Endothelial cell of umbilical vein (primary cell): ENCODE results near the gene SCPEP1. TPM values are rescaled to one million over a fixed set of nuclear protein-coding genes. Genes with fewer than 3 reads are reported as not detected.
A peak's percentile ranks its signal among the peaks of the same experiment; 100 is the strongest.

Experiments
- BruUV-seq: library from RNA; stranded (reverse); fragments of 400-500 nt; replicated peaks from 2 replicates; lab custom pipeline; 2021; lab: Mats Ljungman, UMichigan
- CTCF ChIA-PET: fragments of 300-600, 350-600 bp; sonication (Branson Sonifier 250); formaldehyde crosslinking; loops from one replicate; lab custom pipeline; 2021; ENCODE audit warnings: antibody characterized with exemption, inconsistent platforms; lab: Charles Lee
- POLR2A ChIA-PET: fragments of 300-600, 350-600 bp; sonication (Branson Sonifier 250); formaldehyde crosslinking; loops from one replicate; lab custom pipeline; 2021; ENCODE audit warnings: antibody characterized with exemption, inconsistent platforms; lab: Charles Lee
- DNase-seq: peaks from one replicate; pipeline ENCODE4 v3.0.0-alpha.2; 2011; ENCODE audit warnings: low read depth, low spot score
- FAIRE-seq: peaks from 2 replicates; lab custom pipeline; 2011; peaks lifted over from hg19 to GRCh38; lab: Jason Lieb, UNC
- H2AFZ ChIP-seq: 2 replicates; pipeline ENCODE4 v1.6.0; 2012; ENCODE audit warnings: low read depth, low read length, control low read depth, inconsistent platforms
- H3K27ac ChIP-seq: 2 replicates; pipeline ENCODE4 v1.5.1; 2011; ENCODE audit warnings: low read depth, mild to moderate bottlenecking, control low read depth, low read length, moderate library complexity; ENCODE audit not compliant: insufficient read depth
- H3K27me3 ChIP-seq, 2 experiments: 2 replicates each; pipeline versions ENCODE4 v1.6.0 to v1.6.1; 2011; ENCODE audit warnings: low read length in 2 of 2, mixed read lengths in 1 of 2; ENCODE audit not compliant: control insufficient read depth in 2 of 2, insufficient read depth in 2 of 2
- H3K36me3 ChIP-seq, 2 experiments: 2 replicates in 1 of 2; 3 replicates in 1 of 2; pipeline ENCODE4 v1.5.1; 2011; ENCODE audit warnings: low read length in 2 of 2, mild to moderate bottlenecking in 1 of 2, moderate library complexity in 1 of 2; ENCODE audit not compliant: control insufficient read depth in 2 of 2, insufficient read depth in 2 of 2; ENCODE audit errors: extremely low read depth in 1 of 2
- H3K4me1 ChIP-seq: 3 replicates; pipeline ENCODE4 v1.5.1; 2011; ENCODE audit warnings: mild to moderate bottlenecking, low read length; ENCODE audit not compliant: control insufficient read depth, insufficient read depth; ENCODE audit errors: extremely low read depth
- H3K4me2 ChIP-seq: 2 replicates; pipeline ENCODE4 v1.6.1; 2011; ENCODE audit warnings: low read length, control low read depth, mixed read lengths; ENCODE audit not compliant: insufficient read depth
- H3K4me3 ChIP-seq, 3 experiments: fragments of 200-600 bp in 1 of 3; sonication (generic), shearing (Covaris generic) in 1 of 3; replicated peaks in 1 of 3; 2 replicates each; pipeline ENCODE4 v1.5.1; 2011 to 2016; ENCODE audit warnings: control low read depth in 3 of 3, low read length in 3 of 3, mild to moderate bottlenecking in 2 of 3, inconsistent platforms in 1 of 3, low read depth in 1 of 3, moderate library complexity in 1 of 3; ENCODE audit not compliant: insufficient read depth in 1 of 3
- H3K79me2 ChIP-seq: 2 replicates; pipeline ENCODE4 v1.6.0; 2012; ENCODE audit warnings: low read length, inconsistent platforms; ENCODE audit not compliant: control insufficient read depth, insufficient read depth
- H3K9ac ChIP-seq: replicated peaks from 2 replicates; pipeline ENCODE3; 2011; ENCODE audit warnings: low read length, control low read depth; ENCODE audit not compliant: insufficient read depth; ENCODE audit errors: extremely low read depth
- H3K9me1 ChIP-seq: replicated peaks from 3 replicates; pipeline ENCODE4 v1.6.0; 2011; ENCODE audit warnings: mild to moderate bottlenecking, low read length; ENCODE audit not compliant: control insufficient read depth, insufficient read depth; ENCODE audit errors: extremely low read depth
- H3K9me3 ChIP-seq: replicated peaks from 2 replicates; pipeline ENCODE4 v1.5.1; 2012; ENCODE audit warnings: low read length, inconsistent platforms; ENCODE audit not compliant: control insufficient read depth, insufficient read depth
- H4K20me1 ChIP-seq: replicated peaks from 2 replicates; pipeline ENCODE3; 2011; ENCODE audit warnings: mild to moderate bottlenecking, low read length; ENCODE audit not compliant: control insufficient read depth, insufficient read depth; ENCODE audit errors: extremely low read depth
- CTCF ChIP-seq, 2 donors: IDR thresholded peaks; 1 replicate in 1 of 2; 2 replicates in 1 of 2; pipeline ENCODE4 v1.5.1; 2011; ENCODE audit warnings: low read length in 2 of 2, mild to moderate bottlenecking in 2 of 2, moderate library complexity in 2 of 2, control low read depth in 1 of 2, inconsistent platforms in 1 of 2, low read depth in 1 of 2; ENCODE audit not compliant: insufficient read depth in 1 of 2; ENCODE audit errors: extremely low read depth in 1 of 2
- EZH2 ChIP-seq: IDR thresholded peaks from 2 replicates; pipeline ENCODE4 v1.6.1; 2012; ENCODE audit warnings: borderline replicate concordance, low read depth, mild to moderate bottlenecking, moderate library complexity, low read length, inconsistent platforms; ENCODE audit not compliant: severe bottlenecking
- FOS ChIP-seq: IDR thresholded peaks from 2 replicates; pipeline ENCODE4 v1.6.1; 2011; ENCODE audit warnings: mild to moderate bottlenecking, low read length, moderate library complexity, borderline replicate concordance; ENCODE audit not compliant: insufficient read depth
- GATA2 ChIP-seq: IDR thresholded peaks from 2 replicates; pipeline ENCODE4 v1.7.0; 2011; ENCODE audit warnings: low read depth, mild to moderate bottlenecking, moderate library complexity, mixed read lengths, low read length; ENCODE audit not compliant: insufficient read length, insufficient read depth
- JUN ChIP-seq: IDR thresholded peaks from 2 replicates; pipeline ENCODE4 v1.6.1; 2011; ENCODE audit warnings: borderline replicate concordance, low read depth; ENCODE audit not compliant: insufficient read length, insufficient read depth
- MAX ChIP-seq: IDR thresholded peaks from 2 replicates; pipeline ENCODE4 v1.6.1; 2011; ENCODE audit not compliant: insufficient read depth, insufficient read length
- MYC ChIP-seq: IDR thresholded peaks from one replicate; pipeline ENCODE4 v1.6.1; 2011; ENCODE audit warnings: mild to moderate bottlenecking, low read depth, low read length
- POLR2A ChIP-seq: IDR thresholded peaks from 2 replicates; pipeline ENCODE4 v1.6.1; 2012; ENCODE audit warnings: low read depth, mild to moderate bottlenecking, control low read depth, low read length
- POLR2AphosphoS5 ChIP-seq: IDR thresholded peaks from 2 replicates; pipeline ENCODE4 v1.6.1; 2012; ENCODE audit warnings: low read depth, mild to moderate bottlenecking, control low read depth, low read length, moderate library complexity; ENCODE audit not compliant: insufficient read depth
- dilution Hi-C: fragments of 300-500 bp; cut with MboI; formaldehyde crosslinking; loops from one replicate; pipeline ENCODE4 v1.15.0; 2019; ENCODE audit warnings: low sequenced_read_pairs; ENCODE audit not compliant: extremely low pct_ligation_motif_present
- intact Hi-C: fragments of 100-400 bp; cut with micrococcal nuclease; formaldehyde crosslinking; loops from one replicate; pipeline ENCODE4 v1.10.0; 2022
- polyA plus RNA-seq, 4 experiments: library from polyadenylated mRNA; depleted of rRNA in 3 of 4; stranded (reverse) in 3 of 4; unstranded in 1 of 4; fragments of >200 nt; gene quantifications; 2 replicates each; pipeline versions ENCODE4 v1.2.1 to v1.2.3, GENCODE V29; 2011 to 2012; ENCODE audit warnings: missing spikeins in 1 of 4
- total RNA-seq: library from RNA; stranded (reverse); gene quantifications from 2 replicates; pipeline ENCODE4 v1.2.3, GENCODE V29; 2021

SCPEP1 gene
- total and polyA plus RNA-seq, 2 donors (not counting 3 experiments of a cell fraction or from before 2014, with no cell fraction given) = 38.6 to 43.6 TPM

GRCh38 chr17:57009737-57010445, 32.0 kb downstream of the SCPEP1 start:
- peak; percentile 97 for FAIRE-seq
- no peaks in the 10 kb centered on the region for H3K79me2 ChIP-seq
- H4K20me1 ChIP-seq = no peaks in the 10 kb centered on the region
- peak; percentile 66 to 73 for TF ChIP-seq CTCF (IDR thresholded peaks at IDR 0.05; ENCODE audit: extremely low read depth in 1 of 2, insufficient read depth in 1 of 2, low read depth in 1 of 2, low read length in 2 of 2)
- TF ChIP-seq MAX = no peak
- ChIA-PET POLR2A (no interaction called here), CTCF (interaction anchor here (0.6 to 3.0 kb wide), 27 partner anchors 9 to 823 kb away, joined by 3 to 19 read pairs (median 3); no protein-coding TSS in a partner anchor)
- peak; percentile 73 for DNase-seq
- dilution Hi-C loops = no loop called here
- no peaks in the 10 kb centered on the region for H3K9me3 ChIP-seq
- no peak overlapping the region for H3K4me3 ChIP-seq
- H3K9me1 ChIP-seq = no peaks in the 10 kb centered on the region
- H3K27ac ChIP-seq = no peak overlapping the region
- H3K27me3 ChIP-seq = peaks cover 3 to 6% of the 10 kb centered on the region in 2 experiments
- no peaks in the 10 kb centered on the region for H3K36me3 ChIP-seq
- H3K4me2 ChIP-seq = peak overlapping the region; percentile 45
- H2AFZ ChIP-seq = peak overlapping the region; percentile 58
- intact Hi-C loops = loop anchor here (1.0 to 2.0 kb wide), 2 partner anchors 49 to 191 kb away; partner anchors contain the start of gene COIL
- peaks cover 4% of the 10 kb centered on the region for H3K4me1 ChIP-seq
- no peak overlapping the region for H3K9ac ChIP-seq
- no TSS peak for BruUV-seq

- BruUV-seq = no TSS peak
- no peak overlapping the region for H3K9ac ChIP-seq
- intact Hi-C loops (loop anchor here (1.0 to 2.0 kb wide), 2 partner anchors 50 to 191 kb away; partner anchors contain the start of gene COIL), dilution Hi-C loops (no loop called here)
- peaks cover 4% of the 10 kb centered on the region for H3K4me1 ChIP-seq
- no peaks in the 10 kb centered on the region for H3K9me3 ChIP-seq
- no peak overlapping the region for H3K4me3 ChIP-seq
- H2AFZ ChIP-seq = peak overlapping the region; percentile 36
- no peaks in the 10 kb centered on the region for H3K9me1 ChIP-seq
- no peaks in the 10 kb centered on the region for H3K79me2 ChIP-seq
- H3K36me3 ChIP-seq = no peaks in the 10 kb centered on the region
- FAIRE-seq (no peak), DNase-seq (no peak)
- peaks cover 3 to 6% of the 10 kb centered on the region in 2 experiments for H3K27me3 ChIP-seq
- TF ChIP-seq JUN = no peak
- no peak for TF ChIP-seq MAX
- no peak for TF ChIP-seq FOS
- TF ChIP-seq POLR2A = no peak
- no peak for TF ChIP-seq EZH2
- TF ChIP-seq GATA2 = no peak
- no peak for TF ChIP-seq POLR2AphosphoS5
- TF ChIP-seq MYC = no peak
- no peak for TF ChIP-seq CTCF (IDR thresholded peaks at IDR 0.05; ENCODE audit: extremely low read depth in 1 of 2, insufficient read depth in 1 of 2, low read depth in 1 of 2, low read length in 2 of 2)
- H3K4me2 ChIP-seq = peak overlapping the region; percentile 45
- H4K20me1 ChIP-seq = no peaks in the 10 kb centered on the region
- ChIA-PET CTCF (interaction anchor here (0.6 to 3.0 kb wide), 24 partner anchors 8 to 822 kb away, joined by 3 to 19 read pairs (median 4); no protein-coding TSS in a partner anchor), POLR2A (no interaction called here)
- no peak overlapping the region for H3K27ac ChIP-seq
Measured at GRCh38 chr17:57010487-57010886, 32.6 kb downstream of the SCPEP1 start.
